ENCODE results near the gene USH2A.

USH2A gene

GRCh38 chr1:215672482-215672881 lies 750.8 kb downstream of the USH2A start:
- Mint-ChIP-seq H3K9me3 (no peaks in the 10 kb centered on the region), H3K4me1 (no peaks in the 10 kb centered on the region), H3K36me3 (no peaks in the 10 kb centered on the region), H3K4me3 (no peak overlapping the region), H3K27me3 (peaks cover 4% of the 10 kb centered on the region), H3K27ac (no peak overlapping the region)

GRCh38 chr1:215669806-215670491 lies 753.3 kb downstream of the USH2A start:
- H3K27me3 Mint-ChIP-seq, result peaks cover 4% of the 10 kb centered on the region
- H3K9me3 Mint-ChIP-seq, result no peaks in the 10 kb centered on the region

GRCh38 chr1:215667761-215668160 lies 755.5 kb downstream of the USH2A start:
- H3K4me1 Mint-ChIP-seq, result no peaks in the 10 kb centered on the region
- H3K4me3 Mint-ChIP-seq, result no peak overlapping the region
- H3K27ac Mint-ChIP-seq, result no peak overlapping the region
- H3K36me3 Mint-ChIP-seq, result no peaks in the 10 kb centered on the region
- H3K27me3 Mint-ChIP-seq, result peaks cover 4% of the 10 kb centered on the region
- no peaks in the 10 kb centered on the region for H3K9me3 Mint-ChIP-seq

More at GRCh38 chr1:215669806-215670491, 753.3 kb downstream of the USH2A start:
- Mint-ChIP-seq H3K27ac (no peak overlapping the region), H3K4me3 (no peak overlapping the region), H3K4me1 (no peaks in the 10 kb centered on the region), H3K36me3 (no peaks in the 10 kb centered on the region)

- H3K27ac Mint-ChIP-seq, result no peak overlapping the region
- no peaks in the 10 kb centered on the region for H3K9me3 Mint-ChIP-seq
- H3K27me3 Mint-ChIP-seq, result no peaks in the 10 kb centered on the region
- H3K4me1 Mint-ChIP-seq, result no peaks in the 10 kb centered on the region
- no peak overlapping the region for H3K4me3 Mint-ChIP-seq
- H3K36me3 Mint-ChIP-seq, result no peaks in the 10 kb centered on the region
These were observed 758.0 kb downstream of the USH2A start for GRCh38 chr1:215665215-215665614.

- Mint-ChIP-seq H3K9me3 (no peaks in the 10 kb centered on the region), H3K27ac (no peak overlapping the region), H3K4me1 (no peaks in the 10 kb centered on the region), H3K27me3 (peaks cover 2% of the 10 kb centered on the region), H3K36me3 (no peaks in the 10 kb centered on the region), H3K4me3 (no peak overlapping the region)
These were observed 762.2 kb downstream of the USH2A start for GRCh38 chr1:215661033-215661432.

GRCh38 chr1:215660259-215660658 lies 763.0 kb downstream of the USH2A start:
- Mint-ChIP-seq H3K27me3 (peaks cover 2% of the 10 kb centered on the region), H3K4me1 (no peaks in the 10 kb centered on the region), H3K36me3 (no peaks in the 10 kb centered on the region), H3K4me3 (no peak overlapping the region), H3K9me3 (no peaks in the 10 kb centered on the region), H3K27ac (no peak overlapping the region)

GRCh38 chr1:215657047-215657446 lies 766.2 kb downstream of the USH2A start:
- no peak overlapping the region for H3K27ac Mint-ChIP-seq
- no peaks in the 10 kb centered on the region for H3K36me3 Mint-ChIP-seq
- H3K27me3 Mint-ChIP-seq, result peaks cover 2% of the 10 kb centered on the region
- H3K9me3 Mint-ChIP-seq, result no peaks in the 10 kb centered on the region
- no peaks in the 10 kb centered on the region for H3K4me1 Mint-ChIP-seq
- no peak overlapping the region for H3K4me3 Mint-ChIP-seq

- H3K9me3 Mint-ChIP-seq, result no peaks in the 10 kb centered on the region
- no peak overlapping the region for H3K4me3 Mint-ChIP-seq
- peaks cover 4% of the 10 kb centered on the region for H3K27me3 Mint-ChIP-seq
- H3K27ac Mint-ChIP-seq, result no peak overlapping the region
- no peaks in the 10 kb centered on the region for H3K36me3 Mint-ChIP-seq
- no peaks in the 10 kb centered on the region for H3K4me1 Mint-ChIP-seq
These were observed 770.9 kb downstream of the USH2A start for GRCh38 chr1:215652371-215652770.

- no peak overlapping the region for H3K4me3 Mint-ChIP-seq
- no peaks in the 10 kb centered on the region for H3K9me3 Mint-ChIP-seq
- H3K27me3 Mint-ChIP-seq, result peaks cover 5% of the 10 kb centered on the region
- no peak overlapping the region for H3K27ac Mint-ChIP-seq
- no peaks in the 10 kb centered on the region for H3K36me3 Mint-ChIP-seq
- no peaks in the 10 kb centered on the region for H3K4me1 Mint-ChIP-seq
These were observed 771.4 kb downstream of the USH2A start for GRCh38 chr1:215651867-215652266.

- Mint-ChIP-seq H3K4me3 (no peak overlapping the region), H3K4me1 (no peaks in the 10 kb centered on the region), H3K36me3 (no peaks in the 10 kb centered on the region), H3K9me3 (no peaks in the 10 kb centered on the region), H3K27ac (no peak overlapping the region), H3K27me3 (peaks cover 5% of the 10 kb centered on the region)
These were observed 772.6 kb downstream of the USH2A start for GRCh38 chr1:215650446-215651149.

GRCh38 chr1:215648957-215649356 lies 774.3 kb downstream of the USH2A start:
- no peaks in the 10 kb centered on the region for H3K9me3 Mint-ChIP-seq
- H3K4me3 Mint-ChIP-seq, result no peak overlapping the region
- H3K4me1 Mint-ChIP-seq, result no peaks in the 10 kb centered on the region
- no peak overlapping the region for H3K27ac Mint-ChIP-seq
- H3K36me3 Mint-ChIP-seq, result no peaks in the 10 kb centered on the region
- H3K27me3 Mint-ChIP-seq, result peaks cover 5% of the 10 kb centered on the region

GRCh38 chr1:215647738-215648137 lies 775.5 kb downstream of the USH2A start:
- Mint-ChIP-seq H3K27me3 (peaks cover 5% of the 10 kb centered on the region), H3K27ac (no peak overlapping the region), H3K9me3 (no peaks in the 10 kb centered on the region), H3K4me1 (no peaks in the 10 kb centered on the region), H3K36me3 (no peaks in the 10 kb centered on the region), H3K4me3 (no peak overlapping the region)

GRCh38 chr1:215645861-215646260 lies 777.4 kb downstream of the USH2A start:
- peaks cover 5% of the 10 kb centered on the region for H3K27me3 Mint-ChIP-seq
- H3K9me3 Mint-ChIP-seq, result no peaks in the 10 kb centered on the region
- H3K4me1 Mint-ChIP-seq, result no peaks in the 10 kb centered on the region
- H3K4me3 Mint-ChIP-seq, result no peak overlapping the region
- no peaks in the 10 kb centered on the region for H3K36me3 Mint-ChIP-seq
- no peak overlapping the region for H3K27ac Mint-ChIP-seq

- H3K27ac Mint-ChIP-seq, result no peak overlapping the region
- no peaks in the 10 kb centered on the region for H3K9me3 Mint-ChIP-seq
- H3K4me3 Mint-ChIP-seq, result no peak overlapping the region
- no peaks in the 10 kb centered on the region for H3K4me1 Mint-ChIP-seq
- H3K36me3 Mint-ChIP-seq, result no peaks in the 10 kb centered on the region
- peaks cover 3% of the 10 kb centered on the region for H3K27me3 Mint-ChIP-seq
These were observed 778.1 kb downstream of the USH2A start for GRCh38 chr1:215645182-215645581.

GRCh38 chr1:215643592-215644321 lies 779.5 kb downstream of the USH2A start:
- Mint-ChIP-seq H3K4me1 (no peaks in the 10 kb centered on the region), H3K4me3 (no peak overlapping the region), H3K36me3 (no peaks in the 10 kb centered on the region)

More at GRCh38 chr1:215643592-215644321, 779.5 kb downstream of the USH2A start:
- peaks cover 5% of the 10 kb centered on the region for H3K27me3 Mint-ChIP-seq
- H3K9me3 Mint-ChIP-seq, result no peaks in the 10 kb centered on the region
- no peak overlapping the region for H3K27ac Mint-ChIP-seq
